ENCODE data around the gene RADIL. TPM values are rescaled to one million over a fixed set of nuclear protein-coding genes. Genes with fewer than 3 reads are reported as not detected.

RADIL gene
- polyA plus RNA-seq, 3 donors: not detected

DNA sequence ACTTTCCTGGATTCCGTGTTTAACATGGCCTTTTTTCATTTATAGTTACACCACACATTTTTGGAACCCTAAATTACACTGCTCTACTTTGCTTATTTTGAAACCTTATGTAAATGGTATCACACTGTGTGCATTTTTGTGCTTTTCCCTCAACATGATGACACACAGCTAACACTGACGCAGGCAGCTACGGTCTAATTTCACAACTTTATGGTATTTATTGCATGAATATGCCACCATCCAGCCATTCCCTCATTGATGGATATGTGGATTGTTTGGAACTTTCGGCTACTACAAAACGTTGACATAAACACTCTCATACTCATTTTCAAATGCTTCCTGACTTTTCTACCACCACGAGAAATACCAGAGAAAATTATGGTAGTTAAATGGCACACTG lies 28.6 kb downstream of the RADIL start:
- DNase-seq: no peak
- peaks cover 4 to 12% (median 9%) of the 10 kb centered on the region in 3 donors for H3K27me3 Mint-ChIP-seq (ENCODE audit: low read depth in 3 of 3)
- no peaks in the 10 kb centered on the region for H4K20me1 ChIP-seq (ENCODE audit: insufficient read depth, low read length)
- H3K79me2 ChIP-seq (ENCODE audit: insufficient read depth, low read length): no peaks in the 10 kb centered on the region
- H3K36me3 ChIP-seq (replicated peaks in 1 of 2; ENCODE audit: control insufficient read depth in 1 of 2, insufficient read depth in 2 of 2, low read length in 2 of 2): no peaks in the 10 kb centered on the region
- no peaks in the 10 kb centered on the region for H3K9me3 ChIP-seq (replicated peaks in 1 of 2; ENCODE audit: control insufficient read depth in 1 of 2, insufficient read depth in 1 of 2, low read length in 2 of 2)
- H3K4me2 ChIP-seq (replicated peaks; ENCODE audit: extremely low read depth, low read length, poor library complexity, severe bottlenecking): no peak overlapping the region
- H3K27me3 ChIP-seq (ENCODE audit: control insufficient read depth in 2 of 2, insufficient read depth in 2 of 2, low read length in 2 of 2): peaks cover 0 to 3% of the 10 kb centered on the region in 2 donors
- no peaks in the 10 kb centered on the region for H3K4me1 ChIP-seq (ENCODE audit: control insufficient read depth in 1 of 2, insufficient read depth in 2 of 2, low read length in 2 of 2)
- H3K36me3 Mint-ChIP-seq: no peaks in the 10 kb centered on the region
- TF ChIP-seq CTCF (IDR thresholded peaks at IDR 0.05): no peak
- peaks cover 0 to 13% (median 6%) of the 10 kb centered on the region in 7 donors for H3K9me3 Mint-ChIP-seq
- no peaks in the 10 kb centered on the region for H3K4me1 Mint-ChIP-seq
- intact Hi-C loops (cut with micrococcal nuclease): no loop called here
- H3K9ac ChIP-seq (ENCODE audit: insufficient read depth, low read length, poor library complexity, severe bottlenecking): no peak overlapping the region
- H3K27ac ChIP-seq (ENCODE audit: low read depth in 1 of 2, low read length in 2 of 2): no peak overlapping the region
- no peak overlapping the region for H2AFZ ChIP-seq (ENCODE audit: insufficient read depth, low read depth, low read length, poor library complexity, severe bottlenecking)
- no peak overlapping the region for H3K27ac Mint-ChIP-seq
- H3K4me3 ChIP-seq (replicated peaks in 1 of 3; ENCODE audit: low read depth in 2 of 3, low read length in 3 of 3): no peak overlapping the region
- WGBS (ENCODE audit: insufficient coverage): no CpG with 5 or more reads among the region's 6 CpGs
- no peak overlapping the region for H3K4me3 Mint-ChIP-seq

GRCh38 chr7:4851459-4852422 lies 31.8 kb downstream of the RADIL start:
- no peaks in the 10 kb centered on the region for H3K79me2 ChIP-seq (ENCODE audit: insufficient read depth, low read length)
- no peak overlapping the region for H3K9ac ChIP-seq (ENCODE audit: insufficient read depth, low read length, poor library complexity, severe bottlenecking)
- H3K4me2 ChIP-seq (replicated peaks; ENCODE audit: extremely low read depth, low read length, poor library complexity, severe bottlenecking): no peak overlapping the region
- no peaks in the 10 kb centered on the region for H3K9me3 ChIP-seq (replicated peaks in 1 of 2; ENCODE audit: control insufficient read depth in 1 of 2, insufficient read depth in 1 of 2, low read length in 2 of 2)
- 75% methylated on average over 4 of the region's 6 CpGs for WGBS (ENCODE audit: insufficient coverage)
- Mint-ChIP-seq H3K27me3 (ENCODE audit: low read depth in 3 of 3) (peaks cover 2 to 12% (median 4%) of the 10 kb centered on the region in 3 donors), H3K4me1 (no peaks in the 10 kb centered on the region), H3K4me3 (no peak overlapping the region), H3K36me3 (no peaks in the 10 kb centered on the region), H3K27ac (peak overlapping the region in 2 of 7 donors; percentile 4 to 66), H3K9me3 (peaks cover 0 to 13% (median 6%) of the 10 kb centered on the region in 7 donors)
- no peaks in the 10 kb centered on the region for H4K20me1 ChIP-seq (ENCODE audit: insufficient read depth, low read length)
- DNase-seq: no peak
- no peak for TF ChIP-seq CTCF (IDR thresholded peaks at IDR 0.05)
- no peaks in the 10 kb centered on the region for H3K36me3 ChIP-seq (replicated peaks in 1 of 2; ENCODE audit: control insufficient read depth in 1 of 2, insufficient read depth in 2 of 2, low read length in 2 of 2)
- no peaks in the 10 kb centered on the region for H3K4me1 ChIP-seq (ENCODE audit: control insufficient read depth in 1 of 2, insufficient read depth in 2 of 2, low read length in 2 of 2)
- intact Hi-C loops (cut with micrococcal nuclease): no loop called here
- no peak overlapping the region for H2AFZ ChIP-seq (ENCODE audit: insufficient read depth, low read depth, low read length, poor library complexity, severe bottlenecking)
- no peak overlapping the region for H3K27ac ChIP-seq (ENCODE audit: low read depth in 1 of 2, low read length in 2 of 2)
- H3K4me3 ChIP-seq (replicated peaks in 1 of 3; ENCODE audit: low read depth in 2 of 3, low read length in 3 of 3): no peak overlapping the region
- H3K27me3 ChIP-seq (ENCODE audit: control insufficient read depth in 2 of 2, insufficient read depth in 2 of 2, low read length in 2 of 2): no peaks in the 10 kb centered on the region
